GM12874 (cell line): ENCODE measurements around the gene MAG.

ENCODE experiments used
- CTCF ChIP-seq: IDR thresholded peaks from 2 replicates; pipeline ENCODE4 v1.5.1; 2011; ENCODE audit warnings: low read depth, mild to moderate bottlenecking, control low read depth, low read length, moderate library complexity; ENCODE audit not compliant: insufficient read depth

The MAG gene

GRCh38 chr19:35290381-35291127 is 1.4 kb upstream of the MAG start:
- no peak for TF ChIP-seq CTCF

- no peak for TF ChIP-seq CTCF
These were observed 702 bp upstream of the MAG start for GRCh38 chr19:35291259-35291658.

GRCh38 chr19:35292421-35293362 is 731 bp downstream of the MAG start:
- no peak for TF ChIP-seq CTCF

GRCh38 chr19:35293363-35293739 is 1.4 kb downstream of the MAG start:
- no peak for TF ChIP-seq CTCF

GRCh38 chr19:35293808-35294207 is 1.8 kb downstream of the MAG start:
- TF ChIP-seq CTCF = no peak

- no peak for TF ChIP-seq CTCF
These were observed 2.4 kb downstream of the MAG start for GRCh38 chr19:35294328-35294727.
